Psoas muscle (tissue), 8 donors: ENCODE results near the gene ZYG11B. TPM values are rescaled to one million over a fixed set of nuclear protein-coding genes. Genes with fewer than 3 reads are reported as not detected.

ENCODE experiments used
- ATAC-seq, 4 donors: fragments of 200-7000 bp; cut with Tn5 transposase; one replicate each; pipeline ENCODE4 v1.9.1; 2020; ENCODE audit warnings: moderate library complexity in 3 of 4, mild to moderate bottlenecking in 2 of 4
- DNase-seq, 2 donors: peaks; one replicate each; pipeline ENCODE4 v3.0.0-alpha.2; 2020
- H3K27ac ChIP-seq: fragments of 200-600 bp; one replicate; pipeline ENCODE4 v1.8.0; 2022
- H3K27me3 ChIP-seq, 3 donors: fragments of 200-600 bp in 1 of 3; one replicate each; pipeline versions ENCODE4 v1.6.1 to v1.8.0; 2013 to 2022; ENCODE audit warnings: low read length in 2 of 3, mild to moderate bottlenecking in 2 of 3, moderate library complexity in 1 of 3; ENCODE audit not compliant: insufficient read depth in 3 of 3
- H3K36me3 ChIP-seq, 2 donors: fragments of 200-600 bp in 1 of 2; one replicate each; pipeline versions ENCODE4 v1.6.1 to v1.8.0; 2013 to 2022; ENCODE audit warnings: low read depth in 1 of 2, mild to moderate bottlenecking in 1 of 2, moderate library complexity in 1 of 2; ENCODE audit not compliant: insufficient read depth in 1 of 2
- H3K4me1 ChIP-seq: fragments of 200-600 bp; one replicate; pipeline ENCODE4 v1.8.0; 2022
- H3K4me3 ChIP-seq: fragments of 200-600 bp; one replicate; pipeline ENCODE4 v1.8.0; 2022; ENCODE audit warnings: mild to moderate bottlenecking
- H3K9me3 ChIP-seq: fragments of 200-600 bp; one replicate; pipeline ENCODE4 v1.8.0; 2022
- CTCF ChIP-seq: fragments of 200-600 bp; IDR thresholded peaks from one replicate; pipeline ENCODE4 v1.8.0; 2022; ENCODE audit warnings: antibody characterized with exemption
- WGBS, 3 donors: extraction: QIAGEN DNeasy Blood & Tissue Kit; methylation state at CpG; one replicate each; pipeline versions ENCODE4 v1.1.6 to v1.1.7; 2013; 5-methylcytosine and 5-hydroxymethylcytosine counted together
- intact Hi-C, 2 donors: fragments of 100-400 bp; cut with DNase I; formaldehyde crosslinking; loops; one replicate each; pipeline versions ENCODE4 v1.11.0 to v1.14.2; 2022
- polyA plus RNA-seq, 3 donors: library from polyadenylated mRNA; stranded (reverse); fragments of 200-250 nt; gene quantifications; one replicate each; pipeline ENCODE4 v1.2.3, GENCODE V29; 2013
- total RNA-seq, 4 donors: library from RNA; stranded (reverse); fragmentation: NEBNext Ultra II Directional in 2 of 4; extraction: Animal tissue kit (Norgen Biotek cat#: 25700) in 2 of 4; gene quantifications; one replicate each; pipeline versions ENCODE4 v1.2.1 to v1.2.4, GENCODE V29; 2021 to 2023
- donor health status: healthy with polysubstance abuse.
- donor health status: DM: no; HTN: no; CAD: no; lungs with moderate emphysema.
- donor health status: Bipolar disorder and iron deficiency.
- donor health status: healthy.
- donor health status: DM: yes; HTN: yes; CAD: no.
- donor health status: DM: no; HTN: no; CAD: no.
- donor health status: DM: no; HTN: no; CAD: no.
- donor health status: DM: yes; HTN: yes; CAD: no.

ZYG11B gene
- total and polyA plus RNA-seq, 7 donors = 11.4 to 152 (median 82.8) TPM

GRCh38 chr1:52680353-52680752 is 45.9 kb upstream of the ZYG11B start:
- no peak overlapping the region for H3K4me3 ChIP-seq
- H3K4me1 ChIP-seq = peaks cover 36% of the 10 kb centered on the region
- DNase-seq (no peak), ATAC-seq (no peak)
- intact Hi-C loops = loop anchor here in 1 of 2 donors (10.0 kb wide), 1 partner anchor 196 kb away; no protein-coding TSS in a partner anchor
- H3K27ac ChIP-seq = no peak overlapping the region
- WGBS, 3 donors = 83 to 89% (median 89%) methylated on average over 3 of the region's 3 CpGs
- no peaks in the 10 kb centered on the region for H3K27me3 ChIP-seq
- H3K36me3 ChIP-seq = peaks cover 0 to 7% of the 10 kb centered on the region in 2 donors
- H3K9me3 ChIP-seq = no peaks in the 10 kb centered on the region
- TF ChIP-seq CTCF = no peak

- Histone ChIP-seq H3K4me1 (peaks cover 31% of the 10 kb centered on the region), H3K27ac (no peak overlapping the region), H3K27me3 (no peaks in the 10 kb centered on the region), H3K4me3 (no peak overlapping the region), H3K9me3 (no peaks in the 10 kb centered on the region), H3K36me3 (peaks cover 0 to 11% of the 10 kb centered on the region in 2 donors)
- ATAC-seq = no peak
- no peak for DNase-seq
- WGBS, 3 donors = 82 to 84% (median 83%) methylated on average over 4 of the region's 4 CpGs
- no peak for TF ChIP-seq CTCF
- intact Hi-C loops = loop anchor here in 1 of 2 donors (10.0 kb wide), 1 partner anchor 196 kb away; no protein-coding TSS in a partner anchor
These were observed 45.1 kb upstream of the ZYG11B start for GRCh38 chr1:52681136-52681535.

- Histone ChIP-seq H3K9me3 (no peaks in the 10 kb centered on the region), H3K36me3 (peaks cover 5 to 30% of the 10 kb centered on the region in 2 donors), H3K4me1 (peaks cover 8% of the 10 kb centered on the region), H3K27me3 (no peaks in the 10 kb centered on the region), H3K4me3 (no peak overlapping the region), H3K27ac (no peak overlapping the region)
- intact Hi-C loops = loop anchor here in 1 of 2 donors (10.0 kb wide), 1 partner anchor 199 kb away; no protein-coding TSS in a partner anchor
- no peak for TF ChIP-seq CTCF
- 87 to 94% (median 90%) methylated on average over 4 of the region's 4 CpGs for WGBS, 3 donors
- DNase-seq (no peak), ATAC-seq (no peak)
These were observed 42.8 kb upstream of the ZYG11B start for GRCh38 chr1:52683367-52683940.

GRCh38 chr1:52684545-52684944 is 41.7 kb upstream of the ZYG11B start:
- H3K4me3 ChIP-seq = no peak overlapping the region
- ATAC-seq (no peak), DNase-seq (no peak)
- no peaks in the 10 kb centered on the region for H3K27me3 ChIP-seq
- H3K9me3 ChIP-seq = no peaks in the 10 kb centered on the region
- H3K27ac ChIP-seq = no peak overlapping the region
- H3K36me3 ChIP-seq = peaks cover 5 to 40% of the 10 kb centered on the region in 2 donors
- H3K4me1 ChIP-seq = peaks cover under 1% of the 10 kb centered on the region
- intact Hi-C loops = loop anchor here in 1 of 2 donors (10.0 kb wide), 1 partner anchor 200 kb away; no protein-coding TSS in a partner anchor
- no peak for TF ChIP-seq CTCF
- 79 to 95% (median 86%) methylated on average over 1 of the region's 1 CpG for WGBS, 3 donors
